Measurements from ENCODE around the gene CFAP47.

The CFAP47 gene

DNA sequence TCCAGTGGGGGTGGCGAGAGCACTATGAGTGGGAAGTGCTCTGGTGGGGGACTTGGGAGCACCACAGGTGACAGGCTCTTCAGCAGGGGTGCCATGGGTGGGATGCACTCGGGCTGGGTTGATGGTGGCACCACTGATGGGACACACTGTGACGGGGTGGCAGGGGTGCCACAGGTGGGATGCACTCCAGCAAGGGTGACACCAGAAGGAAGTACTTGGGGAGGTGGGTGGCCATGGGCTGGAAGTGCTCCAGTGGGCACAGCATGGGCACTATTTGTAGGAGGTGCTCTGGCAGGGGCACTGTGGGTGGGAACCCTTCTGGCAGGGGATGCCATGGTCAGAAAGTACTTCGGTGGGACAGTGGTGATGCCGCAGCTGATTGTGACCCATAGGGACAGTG lies 346.6 kb downstream of the CFAP47 start:
- TF ChIP-seq, protein P1, sequence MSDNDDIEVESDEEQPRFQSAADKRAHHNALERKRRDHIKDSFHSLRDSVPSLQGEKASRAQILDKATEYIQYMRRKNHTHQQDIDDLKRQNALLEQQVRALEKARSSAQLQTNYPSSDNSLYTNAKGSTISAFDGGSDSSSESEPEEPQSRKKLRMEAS (IDR thresholded peaks at IDR 0.05; ENCODE audit: low read depth, low read length): no peak
- no peak for TF ChIP-seq MYC (IDR thresholded peaks at IDR 0.05; ENCODE audit: low read depth, low read length)
- TF ChIP-seq, protein P2, sequence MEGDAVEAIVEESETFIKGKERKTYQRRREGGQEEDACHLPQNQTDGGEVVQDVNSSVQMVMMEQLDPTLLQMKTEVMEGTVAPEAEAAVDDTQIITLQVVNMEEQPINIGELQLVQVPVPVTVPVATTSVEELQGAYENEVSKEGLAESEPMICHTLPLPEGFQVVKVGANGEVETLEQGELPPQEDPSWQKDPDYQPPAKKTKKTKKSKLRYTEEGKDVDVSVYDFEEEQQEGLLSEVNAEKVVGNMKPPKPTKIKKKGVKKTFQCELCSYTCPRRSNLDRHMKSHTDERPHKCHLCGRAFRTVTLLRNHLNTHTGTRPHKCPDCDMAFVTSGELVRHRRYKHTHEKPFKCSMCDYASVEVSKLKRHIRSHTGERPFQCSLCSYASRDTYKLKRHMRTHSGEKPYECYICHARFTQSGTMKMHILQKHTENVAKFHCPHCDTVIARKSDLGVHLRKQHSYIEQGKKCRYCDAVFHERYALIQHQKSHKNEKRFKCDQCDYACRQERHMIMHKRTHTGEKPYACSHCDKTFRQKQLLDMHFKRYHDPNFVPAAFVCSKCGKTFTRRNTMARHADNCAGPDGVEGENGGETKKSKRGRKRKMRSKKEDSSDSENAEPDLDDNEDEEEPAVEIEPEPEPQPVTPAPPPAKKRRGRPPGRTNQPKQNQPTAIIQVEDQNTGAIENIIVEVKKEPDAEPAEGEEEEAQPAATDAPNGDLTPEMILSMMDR (IDR thresholded peaks at IDR 0.05; ENCODE audit: low read depth, low read length): no peak
- no peak for TF ChIP-seq POLR2A (IDR thresholded peaks at IDR 0.05; ENCODE audit: extremely low read depth, insufficient read length)
- DNase-seq (ENCODE audit: low read depth): no peak
- H3K4me3 ChIP-seq (ENCODE audit: low read depth, low read length): no peak overlapping the region

DNA sequence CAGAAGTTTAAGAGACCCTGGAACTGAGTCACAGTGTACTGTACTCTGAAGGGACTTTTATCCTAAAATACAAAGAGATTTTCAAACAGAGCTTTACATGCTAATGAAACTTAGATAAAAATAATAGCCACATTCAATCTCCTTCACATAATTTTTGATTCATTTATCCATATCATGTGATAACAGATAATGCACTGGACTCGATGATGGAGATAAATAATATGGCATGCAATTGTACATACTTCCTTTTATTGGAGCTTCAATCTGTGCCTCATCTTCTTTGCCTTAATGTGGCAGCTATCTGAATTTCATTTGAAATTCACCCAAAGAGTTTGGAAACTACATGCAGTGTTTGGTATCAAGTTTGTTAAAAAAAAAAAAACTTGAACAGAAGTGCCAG lies 390.6 kb downstream of the CFAP47 start:
- DNase-seq (ENCODE audit: low read depth): no peak
- TF ChIP-seq, protein P1 (IDR thresholded peaks at IDR 0.05; ENCODE audit: low read depth, low read length): no peak
- TF ChIP-seq, protein P2 (IDR thresholded peaks at IDR 0.05; ENCODE audit: low read depth, low read length): no peak
- TF ChIP-seq POLR2A (IDR thresholded peaks at IDR 0.05; ENCODE audit: extremely low read depth, insufficient read length) (no peak), MYC (IDR thresholded peaks at IDR 0.05; ENCODE audit: low read depth, low read length) (no peak)
- no peak overlapping the region for H3K4me3 ChIP-seq (ENCODE audit: low read depth, low read length)

DNA sequence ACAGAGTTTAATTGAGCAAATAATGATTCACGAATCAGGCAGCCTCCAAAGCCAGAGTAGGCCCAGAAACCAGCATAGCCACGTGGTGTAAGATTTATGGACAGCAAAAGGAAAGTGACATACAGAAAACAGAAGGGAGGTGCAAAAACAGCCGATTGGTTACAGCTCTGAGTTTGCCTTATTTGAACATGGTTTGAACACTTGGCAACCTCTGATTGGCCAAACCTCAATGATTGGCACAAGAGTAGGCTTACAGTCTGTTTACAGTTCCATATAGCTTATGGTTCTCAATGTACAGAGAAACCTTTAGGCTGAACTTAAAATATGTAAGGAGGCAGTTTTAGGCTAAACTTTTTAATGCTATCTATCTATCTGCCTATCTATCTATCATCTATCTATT lies 394.8 kb downstream of the CFAP47 start:
- TF ChIP-seq, protein P2 (IDR thresholded peaks at IDR 0.05; ENCODE audit: low read depth, low read length): no peak
- TF ChIP-seq, protein P1 (IDR thresholded peaks at IDR 0.05; ENCODE audit: low read depth, low read length): no peak
- TF ChIP-seq POLR2A (IDR thresholded peaks at IDR 0.05; ENCODE audit: extremely low read depth, insufficient read length) (no peak), MYC (IDR thresholded peaks at IDR 0.05; ENCODE audit: low read depth, low read length) (no peak)
- peak; percentile 1 for DNase-seq (ENCODE audit: low read depth)
- H3K4me3 ChIP-seq (ENCODE audit: low read depth, low read length): no peak overlapping the region

DNA sequence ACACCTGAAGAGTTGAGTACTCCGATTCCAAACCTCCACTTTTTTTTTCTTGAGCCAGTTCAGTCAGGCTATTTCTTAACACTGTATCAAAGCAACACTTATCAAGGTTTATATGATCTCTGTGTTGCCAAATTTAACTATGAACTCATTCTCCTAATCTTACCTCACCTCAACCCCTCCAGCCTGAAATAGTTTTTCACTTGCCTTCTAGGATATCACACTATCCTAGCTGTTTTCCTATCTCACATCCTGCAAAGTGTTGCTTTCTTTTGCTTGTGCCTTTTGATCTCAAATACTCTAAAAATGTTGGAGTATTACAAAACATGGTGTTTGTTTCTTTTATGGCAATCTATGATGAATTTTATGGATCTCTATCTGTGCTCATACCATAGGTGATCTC lies 415.0 kb downstream of the CFAP47 start:
- no peak for DNase-seq (ENCODE audit: low read depth)
- H3K4me3 ChIP-seq (ENCODE audit: low read depth, low read length): no peak overlapping the region
- no peak for TF ChIP-seq POLR2A (IDR thresholded peaks at IDR 0.05; ENCODE audit: extremely low read depth, insufficient read length)
- TF ChIP-seq, protein P2 (IDR thresholded peaks at IDR 0.05; ENCODE audit: low read depth, low read length): no peak
- TF ChIP-seq, protein P1 (IDR thresholded peaks at IDR 0.05; ENCODE audit: low read depth, low read length): no peak
- no peak for TF ChIP-seq MYC (IDR thresholded peaks at IDR 0.05; ENCODE audit: low read depth, low read length)

DNA sequence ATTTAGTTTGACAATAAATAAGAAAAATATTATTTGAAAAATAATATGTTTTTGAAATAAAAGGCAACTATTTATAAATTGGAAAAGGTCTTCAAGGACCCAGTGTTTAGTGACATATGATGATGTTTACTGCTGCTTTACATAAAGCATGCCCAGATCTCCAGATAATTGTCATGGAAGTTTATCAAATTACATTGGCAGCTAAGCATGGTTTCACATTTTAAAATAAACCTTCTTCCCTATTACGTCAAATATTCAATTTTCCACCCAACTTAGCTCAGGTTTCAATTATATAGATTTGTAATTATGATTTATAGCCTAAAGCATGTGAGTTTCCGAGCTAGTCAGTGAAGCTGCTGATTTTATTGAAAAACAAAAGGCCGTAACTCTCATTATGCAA lies 417.2 kb downstream of the CFAP47 start:
- TF ChIP-seq, protein P2 (IDR thresholded peaks at IDR 0.05; ENCODE audit: low read depth, low read length): no peak
- TF ChIP-seq, protein P1 (IDR thresholded peaks at IDR 0.05; ENCODE audit: low read depth, low read length): no peak
- TF ChIP-seq POLR2A (IDR thresholded peaks at IDR 0.05; ENCODE audit: extremely low read depth, insufficient read length) (no peak), MYC (IDR thresholded peaks at IDR 0.05; ENCODE audit: low read depth, low read length) (no peak)
- DNase-seq (ENCODE audit: low read depth): no peak
- H3K4me3 ChIP-seq (ENCODE audit: low read depth, low read length): no peak overlapping the region

DNA sequence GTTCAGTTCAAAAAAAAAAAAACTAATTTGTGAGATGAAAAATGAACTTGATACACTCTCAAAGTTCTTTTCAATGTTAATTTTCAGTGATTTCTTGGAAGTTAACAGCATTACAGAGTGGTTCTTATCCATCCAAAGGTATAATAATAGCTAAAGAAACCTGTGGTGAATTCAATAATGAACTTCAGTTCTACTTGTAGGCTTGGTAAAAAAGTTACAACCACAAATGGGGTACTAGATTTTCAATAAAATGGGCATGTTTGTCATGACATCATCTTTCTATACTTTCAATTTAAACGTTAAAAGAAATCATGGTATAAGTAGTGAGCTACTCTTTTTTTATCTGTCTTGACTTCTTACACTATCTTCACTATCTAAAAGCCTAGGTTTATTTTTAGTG lies 424.8 kb downstream of the CFAP47 start:
- TF ChIP-seq, protein P1 (IDR thresholded peaks at IDR 0.05; ENCODE audit: low read depth, low read length): no peak
- TF ChIP-seq MYC (IDR thresholded peaks at IDR 0.05; ENCODE audit: low read depth, low read length): no peak
- no peak for TF ChIP-seq POLR2A (IDR thresholded peaks at IDR 0.05; ENCODE audit: extremely low read depth, insufficient read length)
- TF ChIP-seq, protein P2 (IDR thresholded peaks at IDR 0.05; ENCODE audit: low read depth, low read length): no peak
- no peak overlapping the region for H3K4me3 ChIP-seq (ENCODE audit: low read depth, low read length)
- no peak for DNase-seq (ENCODE audit: low read depth)

All from NB4 (cell line).